RKO (cell line): ENCODE results near the gene ACBD6.
A peak's percentile ranks its signal among the peaks of the same experiment; 100 is the strongest.

ENCODE experiments used
- DNase-seq: peaks from one replicate; pipeline ENCODE4 v3.0.0-alpha.2; 2016; ENCODE audit warnings: low spot score

Gene ACBD6

DNA sequence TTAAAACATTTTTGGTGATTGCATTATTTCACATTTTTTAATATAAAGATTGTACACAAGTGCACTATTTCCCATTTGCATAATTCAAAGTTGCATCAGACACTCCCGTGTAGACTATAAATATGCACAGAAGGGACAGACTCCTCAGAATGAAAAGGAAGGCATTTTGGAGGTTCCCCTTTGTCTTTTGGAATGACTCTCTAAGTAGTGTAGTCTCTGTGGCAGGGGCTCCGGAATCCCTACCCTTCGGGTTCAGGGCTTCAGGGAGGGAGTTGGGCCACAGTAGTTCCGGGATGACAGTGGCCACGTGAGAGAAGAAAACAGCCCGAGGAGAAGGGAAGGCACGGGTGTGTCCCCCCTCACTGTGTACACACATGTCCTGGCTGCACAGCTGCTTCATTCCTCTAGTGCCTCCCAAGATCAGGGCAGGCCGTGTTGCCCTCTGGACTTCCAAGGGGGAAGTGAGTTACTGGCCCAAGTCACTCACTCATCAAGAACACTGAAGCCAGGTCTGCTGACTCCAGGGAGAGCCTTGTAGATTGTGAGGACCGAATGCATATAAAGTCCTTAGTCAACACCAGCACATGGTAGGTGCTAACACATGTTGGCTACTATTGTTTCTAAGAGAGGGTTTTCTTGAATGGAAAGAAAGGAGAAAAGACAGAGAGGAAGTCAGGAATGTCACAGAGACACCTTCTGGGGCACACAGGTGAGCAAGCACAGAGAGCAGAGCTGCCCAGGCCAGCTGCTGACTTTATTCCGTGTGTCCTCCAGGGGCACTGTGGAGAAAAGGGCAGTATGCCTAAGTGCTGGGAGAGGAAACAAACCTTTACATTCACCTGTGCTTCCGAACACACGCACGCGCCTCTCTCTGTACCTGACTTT lies 232.5 kb downstream of the ACBD6 start:
- DNase-seq, result peak; percentile 35

DNA sequence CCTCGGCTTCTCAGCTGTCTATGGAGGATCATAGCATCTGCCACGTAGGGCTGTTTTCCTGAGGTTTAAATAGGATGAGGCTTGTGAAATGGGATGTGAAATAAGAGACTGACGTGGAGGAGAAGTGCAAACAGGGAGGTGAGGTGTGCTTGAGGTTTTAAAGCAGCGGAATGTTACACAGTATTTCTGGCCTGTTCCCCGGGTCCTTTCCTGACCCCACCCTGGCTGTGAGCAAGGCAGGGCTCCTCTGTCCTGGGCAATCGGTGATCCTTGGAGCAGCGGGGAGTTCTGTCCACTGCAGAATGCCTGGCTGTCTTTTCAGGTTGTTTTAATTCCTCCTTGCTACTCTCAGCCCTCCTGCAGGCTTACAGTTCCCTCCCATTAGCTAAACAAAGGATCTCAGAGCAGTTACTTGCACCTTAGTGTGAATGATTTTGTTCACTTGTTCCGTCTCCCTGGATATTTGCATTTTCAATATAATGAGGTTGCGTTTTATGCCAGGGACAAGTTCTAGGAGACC lies 233.8 kb downstream of the ACBD6 start:
- DNase-seq, result no peak

DNA sequence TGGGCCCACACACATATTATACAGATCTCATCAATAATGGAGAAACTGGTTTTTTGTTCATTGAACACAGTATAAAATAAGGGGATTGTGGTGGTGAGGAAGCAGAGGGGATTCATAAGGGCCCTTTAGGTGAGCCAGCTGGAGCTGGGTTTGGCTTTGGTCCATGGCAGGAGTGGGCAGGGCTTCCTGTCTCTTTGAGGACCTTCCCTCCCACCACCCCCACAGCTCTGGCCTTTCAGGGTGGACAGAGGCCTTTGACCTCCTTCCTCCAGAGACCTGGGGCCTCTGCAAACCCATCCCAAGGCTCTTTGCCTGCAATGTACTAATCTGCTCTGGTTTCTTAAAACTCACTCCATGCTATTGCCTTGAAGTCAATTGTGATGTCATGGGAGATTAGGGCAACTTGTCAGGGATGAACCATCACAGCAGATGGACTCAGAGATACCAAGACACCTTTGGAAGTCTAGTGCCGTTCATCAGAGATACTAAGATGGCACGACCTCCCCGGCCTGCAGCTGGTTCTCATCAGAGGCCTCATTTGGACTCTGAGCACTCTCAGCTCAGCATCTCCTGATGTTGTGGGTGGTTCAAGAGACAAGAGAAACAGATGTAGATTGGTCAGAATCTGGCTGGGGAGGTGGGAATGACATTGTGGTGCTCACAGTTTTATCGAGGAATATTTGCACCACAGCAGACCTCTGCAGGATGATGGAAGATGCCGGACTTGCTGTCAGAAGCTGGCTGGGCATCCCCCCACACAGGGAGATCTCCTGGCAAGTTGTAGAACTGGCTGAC lies 234.4 kb downstream of the ACBD6 start:
- no peak for DNase-seq

DNA sequence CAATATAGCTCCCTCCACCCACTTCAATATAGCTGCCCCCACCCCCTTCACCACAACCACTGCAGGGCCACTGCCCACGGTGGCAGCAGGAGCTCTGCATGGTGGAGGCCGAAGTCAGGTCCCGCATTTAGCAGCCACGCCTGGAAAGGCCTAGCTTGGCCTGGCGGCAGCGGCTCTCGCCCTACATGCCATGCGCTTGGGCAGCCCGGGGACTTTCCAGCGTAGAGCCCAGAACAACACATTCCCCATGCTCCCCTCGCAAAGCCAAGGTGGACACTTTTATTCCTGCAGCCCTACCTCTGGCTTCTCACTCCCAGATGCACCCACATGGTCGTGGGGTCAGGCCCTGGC lies 235.2 kb downstream of the ACBD6 start:
- DNase-seq, result no peak

DNA sequence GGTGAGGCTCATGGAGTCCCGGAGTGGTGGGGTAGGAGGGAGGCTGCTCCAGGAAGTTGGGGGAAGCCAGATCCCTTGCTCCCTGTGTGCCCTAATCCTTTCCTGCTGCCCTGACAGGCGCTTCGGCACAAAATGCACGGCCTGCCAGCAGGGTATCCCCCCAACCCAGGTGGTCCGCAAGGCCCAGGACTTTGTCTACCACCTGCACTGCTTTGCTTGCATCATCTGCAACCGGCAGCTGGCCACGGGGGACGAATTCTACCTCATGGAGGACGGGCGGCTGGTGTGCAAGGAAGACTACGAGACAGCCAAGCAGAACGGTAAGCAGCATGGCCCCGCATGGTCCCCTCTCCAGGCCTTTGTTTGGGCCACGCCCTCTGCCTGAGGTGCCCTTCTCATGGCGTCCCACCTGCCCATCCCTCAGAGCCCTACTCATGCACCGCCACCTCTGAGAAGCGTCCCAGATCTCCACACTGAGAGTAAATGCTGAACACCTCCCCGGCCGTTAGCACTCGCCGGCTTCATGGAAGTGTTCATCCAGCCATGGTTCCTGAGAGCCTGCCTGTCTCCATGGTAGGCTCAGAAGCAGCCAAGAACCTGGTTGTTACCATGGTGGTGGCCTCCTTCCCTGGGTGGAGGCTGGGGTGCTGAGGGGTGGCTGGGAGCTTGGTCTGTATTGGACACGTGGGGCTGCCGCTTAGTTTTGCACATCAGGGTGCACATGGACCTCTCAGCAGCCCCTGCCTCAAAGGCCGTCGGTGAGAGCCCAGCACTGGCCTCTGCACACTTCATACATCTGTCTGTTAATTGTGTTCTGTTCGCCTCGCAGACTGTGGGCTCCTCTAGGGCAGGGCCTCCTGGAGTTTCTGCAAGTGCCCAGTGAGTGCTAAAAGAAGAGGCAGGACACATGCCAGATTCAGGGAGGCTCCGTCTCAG lies 235.8 kb downstream of the ACBD6 start:
- no peak for DNase-seq

DNA sequence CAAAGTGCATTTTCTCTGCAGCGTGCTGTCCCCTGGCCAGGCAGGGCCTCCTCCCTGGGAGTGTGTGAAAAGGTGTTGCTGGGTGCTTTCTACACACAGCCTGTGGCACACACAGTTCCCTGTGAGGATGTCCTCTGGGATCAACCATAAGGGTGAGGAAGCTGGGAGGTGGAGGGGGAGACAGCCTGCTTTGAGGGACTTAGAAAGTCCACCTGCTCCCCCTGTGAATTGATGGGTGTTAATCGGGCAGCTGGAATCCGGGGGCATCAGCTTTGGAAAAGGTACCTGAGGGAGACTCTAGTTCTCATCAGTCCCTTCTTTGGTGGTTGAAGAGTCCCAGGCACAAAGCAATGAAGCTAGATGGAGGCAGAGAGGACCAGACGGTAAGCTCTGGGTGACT lies 236.5 kb downstream of the ACBD6 start:
- DNase-seq, result no peak

DNA sequence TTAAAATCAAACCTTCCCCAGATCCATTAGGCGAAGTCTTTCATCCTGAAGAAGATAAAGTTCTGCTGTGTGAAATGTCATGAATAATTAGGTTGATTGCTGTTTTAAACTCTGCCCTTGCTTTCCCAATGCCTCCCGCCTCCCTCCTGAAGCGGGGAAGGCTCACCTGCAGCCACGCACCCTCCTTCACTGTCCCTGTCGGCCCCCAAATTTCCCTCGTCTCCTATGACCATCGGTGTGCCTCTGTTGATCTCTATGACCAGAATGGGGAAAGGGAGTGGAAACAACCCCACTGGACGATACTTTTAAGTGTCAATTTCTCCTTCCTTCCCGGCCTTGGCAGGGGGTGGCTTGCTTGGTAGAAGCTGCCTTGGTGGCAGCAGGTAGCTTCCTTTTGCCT lies 237.2 kb downstream of the ACBD6 start:
- DNase-seq, result no peak

DNA sequence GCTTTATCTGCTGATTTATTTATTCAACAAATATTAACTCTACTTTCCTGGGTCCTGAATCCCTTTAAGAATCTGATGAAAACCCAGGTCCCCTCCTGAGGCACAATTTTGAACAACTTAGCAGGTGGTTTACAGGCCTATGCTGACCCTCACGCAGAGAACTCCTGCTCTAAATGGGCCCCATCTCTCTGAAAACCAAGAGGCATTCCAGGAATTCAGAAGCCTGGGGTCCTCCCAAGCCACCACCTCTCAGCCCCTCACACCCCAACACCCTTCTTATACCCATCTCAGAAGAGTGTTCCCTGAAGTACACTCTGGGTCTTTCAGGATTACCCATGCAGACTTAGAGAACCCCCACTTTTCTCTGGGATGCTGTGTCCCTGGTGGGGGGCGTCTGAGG lies 237.8 kb downstream of the ACBD6 start:
- DNase-seq, result no peak

DNA sequence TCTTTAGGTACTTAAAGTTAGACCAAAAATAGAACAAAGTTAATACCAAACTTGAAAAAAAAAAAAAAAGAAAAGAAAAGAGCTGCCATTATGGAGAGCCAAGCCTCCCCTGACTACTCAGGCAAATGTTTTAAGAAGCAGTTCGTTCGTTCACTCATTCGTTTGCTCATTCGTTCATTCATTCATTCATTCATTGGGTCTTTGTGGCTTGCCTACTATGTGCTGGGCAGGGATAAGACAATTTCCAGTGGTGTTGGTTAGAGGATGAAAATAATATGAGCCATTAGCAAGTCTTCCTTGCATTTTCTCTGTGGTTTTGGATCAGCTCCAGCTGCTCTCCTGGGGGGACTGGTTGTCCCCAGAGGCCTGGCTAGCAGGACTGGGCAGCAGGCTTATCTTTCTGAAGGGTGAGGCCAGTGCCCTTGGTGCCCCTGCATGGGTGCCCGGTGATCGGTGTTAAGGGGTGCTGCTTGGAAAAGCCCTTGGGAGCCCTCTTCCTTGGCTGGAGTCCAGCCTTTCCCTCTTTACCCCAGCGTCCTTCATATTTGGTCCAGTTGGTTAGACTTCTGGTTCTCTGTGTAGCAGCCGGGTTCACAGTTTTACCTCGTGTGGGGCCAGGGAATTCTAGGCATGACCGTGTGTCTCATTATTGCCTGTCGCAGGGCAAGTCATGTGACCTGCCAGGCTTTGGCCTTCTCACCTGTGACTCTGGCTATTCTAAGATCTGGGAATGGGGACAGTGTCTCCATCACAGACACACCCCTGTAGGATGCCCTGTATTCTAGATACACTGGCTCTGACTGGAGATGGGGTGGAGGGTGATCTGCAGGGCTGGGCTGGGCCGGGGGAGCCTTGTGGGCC lies 239.5 kb downstream of the ACBD6 start:
- no peak for DNase-seq

DNA sequence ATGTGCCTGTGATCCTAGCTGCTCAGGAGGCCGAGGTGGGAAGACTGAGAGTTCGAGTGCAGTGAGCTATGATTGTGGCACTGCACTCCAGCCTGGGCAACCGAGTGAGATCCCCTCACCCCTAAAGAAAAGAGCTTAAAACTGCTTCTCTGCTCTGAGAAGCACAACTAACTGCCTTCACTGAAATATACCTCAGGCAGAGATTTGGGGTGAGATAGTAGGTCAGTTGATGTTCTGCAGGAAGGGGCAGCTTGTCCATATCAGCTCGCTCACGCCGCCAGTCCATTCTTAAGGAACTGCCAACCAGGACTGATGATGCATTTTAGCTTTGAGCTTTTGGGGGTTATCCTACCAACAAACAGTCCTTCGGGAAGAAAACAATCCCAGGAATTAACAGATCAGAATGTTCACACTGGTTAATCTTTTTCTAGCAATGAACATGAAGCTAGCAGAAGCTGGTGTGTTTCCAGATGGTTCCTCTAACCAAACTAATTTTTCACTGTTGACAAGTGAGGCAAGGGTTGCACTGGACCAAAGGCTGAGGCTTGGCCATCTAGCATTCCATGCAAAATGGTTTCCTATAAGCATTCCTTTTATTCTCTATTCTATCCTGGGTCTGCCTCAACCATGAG lies 240.7 kb downstream of the ACBD6 start:
- no peak for DNase-seq

DNA sequence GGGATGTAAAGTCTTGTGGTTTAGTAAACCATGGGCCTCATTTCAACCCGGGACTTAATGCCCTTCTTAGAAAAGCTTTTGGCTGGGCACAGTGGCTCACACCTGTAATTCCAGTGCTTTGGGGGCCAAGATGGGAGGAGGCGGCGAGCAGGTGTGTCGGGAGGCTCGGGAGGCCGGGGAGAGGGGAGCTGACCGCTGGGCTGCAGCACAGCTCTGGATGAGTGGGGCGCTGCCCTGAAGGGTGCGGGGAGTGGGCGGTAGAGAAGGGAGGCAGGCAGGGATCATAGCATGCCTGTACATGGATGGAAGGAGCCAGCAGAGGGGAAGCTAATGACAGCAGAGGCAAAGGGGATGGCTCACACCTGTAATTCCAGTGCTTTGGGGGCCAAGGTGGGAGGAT lies 241.3 kb downstream of the ACBD6 start:
- DNase-seq, result no peak

DNA sequence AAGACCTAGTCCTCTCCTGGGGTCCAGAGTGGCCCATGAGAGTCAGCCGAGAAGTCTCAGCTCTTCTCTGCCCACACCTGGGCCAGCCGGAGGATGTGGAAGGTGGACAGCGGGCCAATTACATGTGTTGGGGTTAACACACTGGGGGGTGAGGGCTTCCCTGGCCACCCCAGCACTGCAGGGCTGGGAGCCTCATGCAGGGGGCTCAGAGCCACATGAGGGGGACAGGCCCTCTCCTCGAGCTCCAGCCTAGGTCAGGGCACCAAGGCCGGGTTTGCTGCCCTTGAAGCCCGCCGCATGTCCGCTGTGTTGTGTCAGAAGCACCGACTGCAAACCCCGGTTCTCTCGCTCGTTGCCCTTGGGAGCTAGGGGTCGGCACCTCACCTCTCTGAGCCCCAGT lies 241.8 kb downstream of the ACBD6 start:
- DNase-seq, result no peak

DNA sequence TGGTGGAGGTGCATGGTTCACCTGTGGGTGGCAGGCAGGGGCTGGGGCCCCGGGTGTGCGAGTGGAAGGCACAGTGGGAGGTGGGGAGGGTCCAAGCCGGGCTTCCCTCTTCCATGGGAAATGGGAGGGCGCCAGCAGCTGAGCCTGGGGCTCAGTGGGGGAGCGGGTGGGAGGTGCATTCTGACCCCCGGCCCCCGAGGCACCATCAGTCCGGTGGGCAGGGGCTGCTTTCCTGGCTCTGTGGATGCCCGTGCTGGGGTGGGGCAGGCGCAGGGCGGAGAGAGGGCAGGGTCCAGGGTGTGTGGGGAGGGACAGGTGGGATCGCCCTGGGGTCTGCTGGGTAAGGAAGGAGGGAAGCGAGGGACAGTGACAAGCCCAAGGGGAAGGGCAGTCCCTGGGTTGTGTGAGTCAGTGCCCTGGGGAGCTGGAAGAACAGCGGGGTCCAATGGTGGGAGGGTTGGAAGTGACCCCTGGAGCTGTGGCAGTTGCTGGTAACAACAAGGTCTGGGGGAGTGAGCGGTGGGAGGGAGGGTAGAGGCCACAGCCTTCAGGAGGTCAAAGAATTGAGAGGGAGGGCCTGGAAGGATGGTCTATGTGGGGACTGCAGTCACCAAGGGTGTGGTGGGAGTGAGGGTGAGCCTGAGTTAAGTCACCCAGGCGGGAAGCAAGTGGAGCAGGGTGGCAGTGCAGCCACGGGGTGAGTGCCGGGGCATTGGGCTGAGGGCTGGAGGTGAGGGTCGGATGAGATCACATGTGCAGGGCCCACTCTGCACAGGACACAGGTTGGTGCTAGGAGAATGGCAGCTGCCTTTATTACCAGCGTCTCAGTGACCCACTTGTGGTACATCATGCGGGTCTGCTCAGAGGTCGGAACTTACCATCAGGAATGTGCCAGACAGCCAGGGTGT lies 242.7 kb downstream of the ACBD6 start:
- DNase-seq, result no peak

DNA sequence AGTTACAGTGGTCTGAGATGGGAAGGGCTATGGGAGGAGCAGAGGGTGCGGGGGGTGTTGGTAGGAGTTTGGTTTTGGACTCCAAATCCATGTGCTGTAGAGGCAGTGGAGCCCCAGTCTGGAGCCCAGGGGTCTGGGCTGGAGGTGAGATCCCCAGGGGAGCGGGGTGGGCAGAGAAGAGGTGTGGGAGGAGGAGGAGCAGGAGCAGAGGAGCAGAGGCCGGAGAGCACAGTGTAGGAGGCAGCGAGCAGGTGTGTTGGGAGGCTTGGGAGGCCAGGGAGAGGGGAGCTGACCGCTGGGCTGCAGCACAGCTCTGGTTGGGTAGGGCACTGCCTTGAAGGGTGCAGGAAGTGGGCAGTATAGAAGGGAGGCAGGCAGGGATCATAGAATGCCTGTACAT lies 243.4 kb downstream of the ACBD6 start:
- no peak for DNase-seq

DNA sequence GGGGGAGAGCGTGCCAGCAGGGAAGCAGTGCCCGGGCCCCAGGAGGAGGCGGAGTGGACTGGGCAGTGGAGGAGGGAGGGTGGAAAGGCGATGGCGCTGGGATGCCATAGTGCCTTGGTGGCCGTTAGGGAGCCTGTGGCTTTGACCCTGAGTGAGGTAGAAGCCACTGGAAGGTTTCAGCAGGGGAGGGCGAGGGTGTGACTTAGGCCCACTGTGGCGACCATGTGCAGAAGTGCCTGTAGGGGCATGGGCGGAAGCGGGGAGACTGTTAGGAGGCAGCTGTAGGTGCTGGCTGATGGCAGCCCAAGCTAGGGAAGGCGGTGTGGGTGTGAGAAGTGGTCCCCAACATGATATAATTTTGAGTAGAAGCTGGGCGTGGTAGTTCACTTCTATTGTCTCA lies 244.1 kb downstream of the ACBD6 start:
- DNase-seq, result no peak

DNA sequence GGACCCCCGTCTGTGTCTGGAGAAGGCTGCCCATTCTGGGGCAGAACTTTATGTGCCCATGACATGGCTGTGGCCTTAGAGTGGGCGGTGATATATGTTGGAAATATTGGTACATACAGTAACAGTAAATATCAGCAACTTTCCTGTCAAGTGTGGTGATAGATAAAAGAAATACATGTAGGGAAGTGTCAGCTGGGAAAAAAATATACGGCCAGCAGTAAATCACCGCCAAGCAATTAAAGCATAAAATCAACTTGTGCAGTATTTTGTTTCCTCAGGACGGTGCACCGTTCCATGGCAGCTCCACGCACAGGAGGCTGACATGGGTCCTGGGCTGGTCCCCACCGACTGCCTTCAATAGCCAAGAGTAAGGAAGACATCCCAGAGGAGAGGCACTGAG lies 244.9 kb downstream of the ACBD6 start:
- no peak for DNase-seq

DNA sequence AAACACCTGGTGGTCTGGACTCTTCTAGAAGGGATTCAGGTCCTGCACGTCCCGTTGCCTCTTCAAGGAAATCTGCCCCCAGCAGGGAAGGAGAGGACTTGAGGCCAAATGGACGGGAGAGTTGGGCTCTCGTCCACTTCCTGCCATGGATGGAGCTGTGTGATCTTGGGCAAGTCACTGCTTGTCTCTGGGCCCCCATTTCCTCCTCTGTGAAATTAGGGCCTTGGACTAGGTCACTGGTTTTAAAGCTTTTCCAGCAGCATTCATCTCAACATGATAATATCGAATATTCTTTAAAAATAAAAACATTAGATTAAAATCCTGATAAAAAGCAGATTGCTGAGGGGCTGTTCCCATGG lies 245.4 kb downstream of the ACBD6 start:
- no peak for DNase-seq

DNA sequence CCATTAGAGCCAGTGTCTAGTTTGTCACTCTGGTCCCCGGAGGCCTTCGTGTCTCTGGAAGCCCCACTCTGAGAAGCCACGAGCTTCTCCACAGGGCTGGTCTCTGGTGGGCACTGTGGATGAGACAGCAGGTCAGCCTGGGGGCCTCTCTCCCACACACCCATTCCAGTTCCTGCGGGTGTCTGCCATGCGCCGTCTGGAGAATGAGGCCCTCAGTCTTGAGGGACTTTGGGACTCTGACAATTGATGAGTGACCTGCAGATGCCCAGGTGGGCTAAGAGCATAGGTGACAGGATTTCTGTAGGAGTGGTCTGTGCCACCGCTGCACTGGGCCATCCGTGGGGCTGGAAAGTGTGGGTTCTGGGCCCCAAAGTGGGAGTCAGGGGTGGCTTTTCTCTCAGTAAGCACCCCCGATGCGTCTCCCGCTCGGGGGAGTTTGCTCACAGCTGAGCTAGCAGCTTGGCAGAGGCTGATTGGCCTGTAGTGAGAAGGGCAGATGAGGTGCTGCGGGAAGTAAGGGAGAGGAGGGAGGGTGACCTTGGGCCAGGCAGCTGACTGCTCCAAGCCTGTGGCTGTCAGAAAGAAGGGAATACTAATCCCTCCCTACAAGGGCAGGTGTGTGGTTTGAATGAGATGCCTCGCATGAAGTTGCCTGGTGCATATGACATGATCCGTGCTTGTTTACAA lies 245.9 kb downstream of the ACBD6 start:
- no peak for DNase-seq
